Liver (tissue), 9 donors: ENCODE data around the gene SNX14. TPM values are rescaled to one million over a fixed set of nuclear protein-coding genes. Genes with fewer than 3 reads are reported as not detected.

Experiments used
- DNase-seq: peaks from one replicate; pipeline ENCODE4 v3.0.0-alpha.2; 2017; ENCODE audit warnings: low spot score
- H3K27ac ChIP-seq, 2 donors: one replicate each; pipeline ENCODE4 v1.7.0; 2013; ENCODE audit warnings: inconsistent platforms in 2 of 2, low read length in 2 of 2, control low read depth in 1 of 2, low read depth in 1 of 2, mild to moderate bottlenecking in 1 of 2
- H3K27me3 ChIP-seq, 4 donors: one replicate each; pipeline versions ENCODE4 v1.6.1 to v1.7.0; 2013; ENCODE audit warnings: low read length in 3 of 4, inconsistent platforms in 1 of 4, mild to moderate bottlenecking in 1 of 4, moderate library complexity in 1 of 4; ENCODE audit not compliant: control insufficient read depth in 4 of 4, insufficient read depth in 4 of 4
- H3K36me3 ChIP-seq, 4 donors: one replicate each; pipeline versions ENCODE4 v1.6.1 to v1.7.0; 2013; ENCODE audit warnings: low read length in 3 of 4, mild to moderate bottlenecking in 3 of 4, low read depth in 1 of 4, moderate library complexity in 1 of 4; ENCODE audit not compliant: control insufficient read depth in 4 of 4, insufficient read depth in 3 of 4
- H3K4me1 ChIP-seq, 4 donors: one replicate each; pipeline versions ENCODE4 v1.6.1 to v1.7.0; 2013; ENCODE audit warnings: low read length in 3 of 4, mild to moderate bottlenecking in 3 of 4, moderate library complexity in 1 of 4; ENCODE audit not compliant: control insufficient read depth in 4 of 4, insufficient read depth in 4 of 4
- H3K4me3 ChIP-seq, 3 donors: one replicate each; pipeline versions ENCODE4 v1.6.1 to v1.7.0; 2013; ENCODE audit warnings: low read length in 3 of 3, control low read depth in 1 of 3, low read depth in 1 of 3, mild to moderate bottlenecking in 1 of 3
- H3K9ac ChIP-seq, 2 donors: one replicate each; pipeline ENCODE4 v1.7.0; 2013; ENCODE audit warnings: low read length in 2 of 2, mild to moderate bottlenecking in 2 of 2, moderate library complexity in 2 of 2, control low read depth in 1 of 2, low read depth in 1 of 2
- H3K9me3 ChIP-seq, 4 donors: one replicate each; pipeline versions ENCODE4 v1.6.1 to v1.7.0; 2013; ENCODE audit warnings: low read length in 3 of 4; ENCODE audit not compliant: control insufficient read depth in 4 of 4
- FOXA2 ChIP-seq: IDR thresholded peaks from 2 replicates; pipeline ENCODE4 v1.6.1; 2016; ENCODE audit warnings: antibody characterized with exemption
- HNF4A ChIP-seq, 2 donors: conservative IDR thresholded peaks; 2 replicates each; pipeline ENCODE4 v1.6.1; 2016; ENCODE audit warnings: antibody characterized with exemption in 2 of 2, mild to moderate bottlenecking in 2 of 2
- RXRA ChIP-seq, 2 donors: IDR thresholded peaks; 2 replicates each; pipeline ENCODE4 v1.6.1; 2017 to 2018; ENCODE audit warnings: antibody characterized with exemption in 2 of 2, mild to moderate bottlenecking in 1 of 2
- WGBS: extraction: QIAGEN DNeasy Blood & Tissue Kit; methylation state at CpG from one replicate; pipeline ENCODE4 v1.1.7; 2013; 5-methylcytosine and 5-hydroxymethylcytosine counted together
- polyA plus RNA-seq, 2 donors: library from polyadenylated mRNA; stranded (reverse) in 1 of 2; unstranded in 1 of 2; fragments of 200-250 nt in 1 of 2; fragments of >200 nt in 1 of 2; fragmentation: Nextera tagmentation in 1 of 2; extraction: Ambion mirVana in 1 of 2; gene quantifications; one replicate each; pipeline versions ENCODE4 v1.2.1 to v1.2.3, GENCODE V29; 2013 to 2015
- total RNA-seq, 2 donors: library from RNA; depleted of rRNA; stranded (reverse); fragments of >200 nt; gene quantifications; one replicate each; pipeline ENCODE4 v1.2.3, GENCODE V29; 2014
- TF ChIP-seq, protein P1 (sequence below): IDR thresholded peaks from 2 replicates; pipeline ENCODE4 v1.6.1; 2016; ENCODE audit warnings: antibody characterized with exemption
- TF ChIP-seq, protein P2 (sequence below): fragments of 150-350 bp; IDR thresholded peaks from 2 replicates; pipeline ENCODE4 v1.5.1; 2017; ENCODE audit warnings: improper control_type of control experiment, low read depth, low read length; ENCODE audit not compliant: missing input control
- TF ChIP-seq, protein P3 (sequence below): IDR thresholded peaks from 2 replicates; pipeline ENCODE4 v1.6.1; 2016; ENCODE audit warnings: antibody characterized with exemption
- TF ChIP-seq, protein P4 (sequence below): IDR thresholded peaks from 2 replicates; pipeline ENCODE4 v1.6.1; 2016; ENCODE audit warnings: antibody characterized with exemption, mild to moderate bottlenecking
- TF ChIP-seq, protein P5 (sequence below): IDR thresholded peaks from 2 replicates; pipeline ENCODE4 v1.6.1; 2016; ENCODE audit warnings: antibody characterized with exemption
- donor health status: healthy.
- donor health status: healthy.
- donor health status: healthy.
- donor health status: healthy.
- donor health status: healthy.

The SNX14 gene
- total and polyA plus RNA-seq, 4 donors = 30.5 to 79.1 (median 52.7) TPM

DNA sequence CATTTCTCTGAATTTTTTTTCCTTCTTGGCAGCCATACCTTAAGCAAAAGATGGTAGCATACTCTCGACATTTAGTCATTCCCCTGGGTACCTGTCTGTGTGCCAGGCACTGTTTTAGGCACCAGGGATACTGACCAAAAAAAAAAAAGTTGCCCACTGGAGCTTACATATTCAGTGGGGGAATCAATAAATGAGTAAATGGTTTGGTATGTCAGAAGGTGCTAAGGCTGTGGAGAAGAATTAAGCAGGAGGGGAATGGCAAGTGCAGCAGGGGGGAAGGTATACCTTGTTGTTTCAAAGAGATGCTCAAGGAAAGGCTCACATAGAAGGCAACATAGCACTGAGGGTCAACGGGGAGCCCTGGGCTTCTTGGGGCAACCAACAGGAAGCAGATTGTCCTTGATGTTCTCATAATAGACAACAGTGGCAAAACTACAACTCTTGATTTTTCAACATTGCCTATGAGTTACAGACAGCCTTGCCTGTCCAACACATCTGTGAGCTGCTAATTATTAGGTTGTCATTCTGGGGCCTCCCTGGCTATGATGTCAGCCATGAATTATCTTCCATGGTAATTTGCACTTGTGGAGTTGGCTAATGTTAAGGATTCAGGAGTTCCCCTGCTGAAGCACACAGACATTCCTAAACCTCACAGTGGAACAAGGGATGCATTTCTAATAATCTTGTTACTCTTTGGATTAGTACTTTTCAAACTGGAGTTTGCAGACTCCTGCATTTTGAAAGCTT is 124.2 kb downstream of the SNX14 start:
- DNase-seq = no peak
- Histone ChIP-seq H3K4me1 (no peaks in the 10 kb centered on the region), H3K27ac (no peak overlapping the region), H3K36me3 (peaks cover 0 to 27% (median 24%) of the 10 kb centered on the region in 4 donors), H3K4me3 (no peak overlapping the region), H3K27me3 (no peaks in the 10 kb centered on the region), H3K9me3 (no peaks in the 10 kb centered on the region), H3K9ac (no peak overlapping the region)
- 84% methylated on average over 2 of the region's 2 CpGs for WGBS
- TF ChIP-seq, protein P1, sequence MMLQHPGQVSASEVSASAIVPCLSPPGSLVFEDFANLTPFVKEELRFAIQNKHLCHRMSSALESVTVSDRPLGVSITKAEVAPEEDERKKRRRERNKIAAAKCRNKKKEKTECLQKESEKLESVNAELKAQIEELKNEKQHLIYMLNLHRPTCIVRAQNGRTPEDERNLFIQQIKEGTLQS = no peak
- TF ChIP-seq, protein P2, sequence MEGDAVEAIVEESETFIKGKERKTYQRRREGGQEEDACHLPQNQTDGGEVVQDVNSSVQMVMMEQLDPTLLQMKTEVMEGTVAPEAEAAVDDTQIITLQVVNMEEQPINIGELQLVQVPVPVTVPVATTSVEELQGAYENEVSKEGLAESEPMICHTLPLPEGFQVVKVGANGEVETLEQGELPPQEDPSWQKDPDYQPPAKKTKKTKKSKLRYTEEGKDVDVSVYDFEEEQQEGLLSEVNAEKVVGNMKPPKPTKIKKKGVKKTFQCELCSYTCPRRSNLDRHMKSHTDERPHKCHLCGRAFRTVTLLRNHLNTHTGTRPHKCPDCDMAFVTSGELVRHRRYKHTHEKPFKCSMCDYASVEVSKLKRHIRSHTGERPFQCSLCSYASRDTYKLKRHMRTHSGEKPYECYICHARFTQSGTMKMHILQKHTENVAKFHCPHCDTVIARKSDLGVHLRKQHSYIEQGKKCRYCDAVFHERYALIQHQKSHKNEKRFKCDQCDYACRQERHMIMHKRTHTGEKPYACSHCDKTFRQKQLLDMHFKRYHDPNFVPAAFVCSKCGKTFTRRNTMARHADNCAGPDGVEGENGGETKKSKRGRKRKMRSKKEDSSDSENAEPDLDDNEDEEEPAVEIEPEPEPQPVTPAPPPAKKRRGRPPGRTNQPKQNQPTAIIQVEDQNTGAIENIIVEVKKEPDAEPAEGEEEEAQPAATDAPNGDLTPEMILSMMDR = no peak
- no peak for TF ChIP-seq RXRA (IDR thresholded peaks at IDR 0.05)
- TF ChIP-seq, protein P3, sequence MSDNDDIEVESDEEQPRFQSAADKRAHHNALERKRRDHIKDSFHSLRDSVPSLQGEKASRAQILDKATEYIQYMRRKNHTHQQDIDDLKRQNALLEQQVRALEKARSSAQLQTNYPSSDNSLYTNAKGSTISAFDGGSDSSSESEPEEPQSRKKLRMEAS = no peak
- no peak for TF ChIP-seq HNF4A (conservative IDR thresholded peaks at IDR 0.05)
- TF ChIP-seq, protein P4, sequence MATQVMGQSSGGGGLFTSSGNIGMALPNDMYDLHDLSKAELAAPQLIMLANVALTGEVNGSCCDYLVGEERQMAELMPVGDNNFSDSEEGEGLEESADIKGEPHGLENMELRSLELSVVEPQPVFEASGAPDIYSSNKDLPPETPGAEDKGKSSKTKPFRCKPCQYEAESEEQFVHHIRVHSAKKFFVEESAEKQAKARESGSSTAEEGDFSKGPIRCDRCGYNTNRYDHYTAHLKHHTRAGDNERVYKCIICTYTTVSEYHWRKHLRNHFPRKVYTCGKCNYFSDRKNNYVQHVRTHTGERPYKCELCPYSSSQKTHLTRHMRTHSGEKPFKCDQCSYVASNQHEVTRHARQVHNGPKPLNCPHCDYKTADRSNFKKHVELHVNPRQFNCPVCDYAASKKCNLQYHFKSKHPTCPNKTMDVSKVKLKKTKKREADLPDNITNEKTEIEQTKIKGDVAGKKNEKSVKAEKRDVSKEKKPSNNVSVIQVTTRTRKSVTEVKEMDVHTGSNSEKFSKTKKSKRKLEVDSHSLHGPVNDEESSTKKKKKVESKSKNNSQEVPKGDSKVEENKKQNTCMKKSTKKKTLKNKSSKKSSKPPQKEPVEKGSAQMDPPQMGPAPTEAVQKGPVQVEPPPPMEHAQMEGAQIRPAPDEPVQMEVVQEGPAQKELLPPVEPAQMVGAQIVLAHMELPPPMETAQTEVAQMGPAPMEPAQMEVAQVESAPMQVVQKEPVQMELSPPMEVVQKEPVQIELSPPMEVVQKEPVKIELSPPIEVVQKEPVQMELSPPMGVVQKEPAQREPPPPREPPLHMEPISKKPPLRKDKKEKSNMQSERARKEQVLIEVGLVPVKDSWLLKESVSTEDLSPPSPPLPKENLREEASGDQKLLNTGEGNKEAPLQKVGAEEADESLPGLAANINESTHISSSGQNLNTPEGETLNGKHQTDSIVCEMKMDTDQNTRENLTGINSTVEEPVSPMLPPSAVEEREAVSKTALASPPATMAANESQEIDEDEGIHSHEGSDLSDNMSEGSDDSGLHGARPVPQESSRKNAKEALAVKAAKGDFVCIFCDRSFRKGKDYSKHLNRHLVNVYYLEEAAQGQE = no peak

DNA sequence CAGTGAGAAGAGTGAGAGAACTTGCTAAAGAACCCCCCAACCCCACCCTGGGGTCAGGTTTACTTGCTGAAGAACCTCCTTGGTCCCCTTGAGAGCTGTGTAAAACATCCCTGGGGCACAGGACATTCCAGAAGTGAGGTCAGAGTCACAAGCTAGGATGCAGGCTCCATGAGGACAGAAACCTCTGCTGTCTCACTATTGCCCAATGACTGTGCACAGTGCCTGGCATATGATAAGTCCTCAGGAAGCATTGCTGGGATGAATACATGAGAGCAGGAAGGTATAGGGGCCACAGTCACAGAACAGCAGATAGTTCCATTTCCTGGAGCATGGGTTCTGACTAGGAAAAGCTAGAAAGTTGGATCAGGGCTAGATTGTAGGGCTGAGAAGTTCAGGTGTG is 125.3 kb downstream of the SNX14 start:
- Histone ChIP-seq H3K36me3 (peaks cover 0 to 27% (median 22%) of the 10 kb centered on the region in 4 donors), H3K9me3 (no peaks in the 10 kb centered on the region), H3K4me1 (peaks cover 0 to 7% (median 4%) of the 10 kb centered on the region in 4 donors), H3K4me3 (no peak overlapping the region), H3K9ac (no peak overlapping the region), H3K27me3 (no peaks in the 10 kb centered on the region), H3K27ac (no peak overlapping the region)
- TF ChIP-seq FOXA2 = no peak
- TF ChIP-seq, protein P5, sequence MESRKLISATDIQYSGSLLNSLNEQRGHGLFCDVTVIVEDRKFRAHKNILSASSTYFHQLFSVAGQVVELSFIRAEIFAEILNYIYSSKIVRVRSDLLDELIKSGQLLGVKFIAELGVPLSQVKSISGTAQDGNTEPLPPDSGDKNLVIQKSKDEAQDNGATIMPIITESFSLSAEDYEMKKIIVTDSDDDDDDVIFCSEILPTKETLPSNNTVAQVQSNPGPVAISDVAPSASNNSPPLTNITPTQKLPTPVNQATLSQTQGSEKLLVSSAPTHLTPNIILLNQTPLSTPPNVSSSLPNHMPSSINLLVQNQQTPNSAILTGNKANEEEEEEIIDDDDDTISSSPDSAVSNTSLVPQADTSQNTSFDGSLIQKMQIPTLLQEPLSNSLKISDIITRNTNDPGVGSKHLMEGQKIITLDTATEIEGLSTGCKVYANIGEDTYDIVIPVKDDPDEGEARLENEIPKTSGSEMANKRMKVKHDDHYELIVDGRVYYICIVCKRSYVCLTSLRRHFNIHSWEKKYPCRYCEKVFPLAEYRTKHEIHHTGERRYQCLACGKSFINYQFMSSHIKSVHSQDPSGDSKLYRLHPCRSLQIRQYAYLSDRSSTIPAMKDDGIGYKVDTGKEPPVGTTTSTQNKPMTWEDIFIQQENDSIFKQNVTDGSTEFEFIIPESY = no peak
- TF ChIP-seq, protein P2 = no peak
- DNase-seq = no peak
